Upper lobe of left lung (tissue), 4 donors: ENCODE data around the gene HOXC11.

Experiments used
- CTCF ChIP-seq, 6 experiments: fragments of 450-650 bp in 4 of 6; fragments of 200-600 bp in 2 of 6; sonication (generic) in 2 of 6; IDR thresholded peaks; one replicate each; pipeline ENCODE4 v1.5.1; 2016 to 2019; ENCODE audit warnings: antibody characterized with exemption in 6 of 6
- POLR2A ChIP-seq, 4 donors: fragments of 450-650 bp; IDR thresholded peaks; one replicate each; pipeline ENCODE4 v1.5.1; 2016 to 2017; ENCODE audit warnings: antibody characterized with exemption in 4 of 4, mild to moderate bottlenecking in 2 of 4

- TF ChIP-seq CTCF (IDR thresholded peaks at IDR 0.05) (no peak), POLR2A (IDR thresholded peaks at IDR 0.05) (no peak)
These were observed 26.7 kb downstream of the HOXC11 start for GRCh38 chr12:53999559-54000115.
